A549 treated with AZD2906 at 1 μM for 4 hours (cell line): Measurements from ENCODE around the gene DVL2. TPM values are rescaled to one million over a fixed set of nuclear protein-coding genes. Genes with fewer than 3 reads are reported as not detected.

Experiments used
- total RNA-seq: library from RNA; stranded (reverse); fragments of 200-300 nt; extraction: Qiagen RNA extraction; gene quantifications from 5 replicates; pipeline ENCODE4 v1.2.3, GENCODE V29; 2022

Gene DVL2
- total RNA-seq = 37.1 to 47.6 TPM (median 44.8 TPM) in 5 replicates

DNA sequence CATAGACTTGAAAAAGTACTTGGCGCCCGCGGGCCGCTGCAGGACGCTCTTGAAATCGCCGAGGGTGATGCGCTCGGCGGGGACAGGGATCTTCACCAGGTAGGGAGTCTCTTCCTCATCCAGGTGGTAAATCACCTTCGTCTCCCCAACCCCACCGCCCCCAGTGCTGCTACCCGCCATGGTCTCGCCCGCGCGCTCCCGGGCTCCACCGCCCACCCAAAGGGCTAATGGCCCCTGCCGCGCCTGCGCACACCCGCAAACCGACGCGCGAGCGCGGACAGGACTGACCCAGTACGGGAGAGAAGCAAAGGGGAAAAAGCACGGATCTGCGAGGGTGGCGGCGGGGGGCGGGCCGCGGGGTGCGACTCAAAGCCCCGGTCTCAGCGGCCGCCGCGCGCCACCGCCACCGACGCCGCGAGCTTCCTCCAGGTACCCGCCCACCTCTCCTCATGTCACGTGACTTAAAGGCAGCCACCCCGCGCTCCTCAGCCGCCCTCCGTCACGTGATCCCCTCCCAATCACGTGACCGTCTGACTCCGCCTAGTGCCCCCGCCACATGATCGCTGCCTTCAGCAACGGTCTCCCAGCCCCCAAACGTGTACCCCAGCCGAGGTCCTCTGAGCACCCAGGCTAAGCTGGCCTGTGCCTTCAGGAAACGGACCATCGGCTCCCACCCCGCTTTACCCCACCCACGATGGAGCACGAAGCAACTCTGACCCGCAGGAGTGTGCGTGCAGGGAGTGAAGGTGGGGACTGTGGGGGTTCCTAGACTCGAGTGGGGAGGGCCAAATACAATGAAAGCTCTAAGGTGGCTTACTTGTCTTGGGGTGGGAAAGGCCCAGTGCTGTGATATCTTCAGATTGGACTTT is at the start of gene DVL2:
TSS of gene DVL2 (minus strand) at position 435 of the 869 bp plus-strand sequence. CDS start at position 180, 255 bp downstream.

DNA sequence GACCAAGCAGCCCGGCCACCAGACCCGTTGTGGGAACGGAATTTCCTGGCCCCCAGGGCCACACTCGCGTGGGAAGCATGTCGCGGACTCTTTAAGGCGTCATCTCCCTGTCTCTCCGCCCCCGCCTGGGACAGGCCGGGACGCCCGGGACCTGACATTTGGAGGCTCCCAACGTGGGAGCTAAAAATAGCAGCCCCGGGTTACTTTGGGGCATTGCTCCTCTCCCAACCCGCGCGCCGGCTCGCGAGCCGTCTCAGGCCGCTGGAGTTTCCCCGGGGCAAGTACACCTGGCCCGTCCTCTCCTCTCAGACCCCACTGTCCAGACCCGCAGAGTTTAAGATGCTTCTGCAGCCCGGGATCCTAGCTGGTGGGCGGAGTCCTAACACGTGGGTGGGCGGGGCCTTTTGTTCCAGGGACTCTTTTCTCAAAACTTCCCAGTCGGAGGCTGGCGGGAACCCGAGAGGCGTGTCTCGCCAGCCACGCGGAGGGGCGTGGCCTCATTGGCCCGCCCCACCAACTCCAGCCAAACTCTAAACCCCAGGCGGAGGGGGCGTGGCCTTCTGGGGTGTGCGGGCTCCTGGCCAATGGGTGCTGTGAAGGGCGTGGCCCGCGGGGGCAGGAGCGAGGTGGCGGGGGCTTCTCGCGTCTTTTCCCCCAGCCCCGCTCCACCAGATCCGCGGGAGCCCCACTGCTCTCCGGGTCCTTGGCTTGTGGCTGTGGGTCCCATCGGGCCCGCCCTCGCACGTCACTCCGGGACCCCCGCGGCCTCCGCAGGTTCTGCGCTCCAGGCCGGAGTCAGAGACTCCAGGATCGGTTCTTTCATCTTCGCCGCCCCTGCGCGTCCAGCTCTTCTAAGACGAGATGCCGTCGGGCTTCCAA is 47.0 kb upstream of the DVL2 start, which contains the start of gene SLC2A4:
TSS of gene SLC2A4 (plus strand) at position 645 of the 879 bp plus-strand sequence. CDS start at position 862, 217 bp downstream.

DNA sequence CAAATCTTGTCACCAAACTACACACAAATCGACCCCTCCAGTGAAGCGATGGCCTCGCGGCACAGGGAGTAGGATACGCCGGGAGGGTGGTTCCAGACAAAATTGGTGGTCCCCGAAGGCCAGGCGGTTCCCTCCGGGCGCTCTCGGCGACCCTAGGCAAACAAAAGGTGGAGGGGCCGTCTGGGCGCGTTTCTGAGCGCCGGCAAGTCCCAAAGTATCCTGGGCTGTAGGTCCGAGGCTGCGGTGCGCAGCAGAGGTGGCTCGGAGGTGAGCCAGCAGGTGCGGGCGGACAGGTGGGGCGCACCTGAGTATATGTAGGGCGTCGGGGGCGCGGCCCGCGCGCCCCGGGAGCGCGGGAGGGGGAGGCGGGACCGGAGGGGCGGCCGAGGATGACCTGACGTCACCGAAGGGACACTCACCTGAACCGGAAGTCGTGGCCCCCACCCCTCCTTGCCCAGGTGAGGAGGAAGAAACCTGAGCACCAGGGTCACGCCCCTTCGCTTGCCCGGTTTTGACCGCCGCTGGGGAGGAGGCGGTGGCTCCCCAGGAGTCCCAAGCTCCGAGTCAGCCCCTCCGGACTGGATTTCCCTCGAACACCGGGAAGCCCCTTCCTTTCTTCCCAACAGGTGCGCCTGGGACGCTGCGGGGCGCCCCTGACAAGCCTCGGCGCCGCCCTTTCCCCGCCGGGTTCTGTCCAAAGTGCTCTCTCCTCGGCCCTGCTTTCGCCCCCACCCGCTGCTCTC is 28.0 kb upstream of the DVL2 start, which contains the start of gene CLDN7:
TSS of gene CLDN7 (minus strand) at position 287 of the 743 bp plus-strand sequence. CDS start 435 bp downstream, outside the sequence.

DNA sequence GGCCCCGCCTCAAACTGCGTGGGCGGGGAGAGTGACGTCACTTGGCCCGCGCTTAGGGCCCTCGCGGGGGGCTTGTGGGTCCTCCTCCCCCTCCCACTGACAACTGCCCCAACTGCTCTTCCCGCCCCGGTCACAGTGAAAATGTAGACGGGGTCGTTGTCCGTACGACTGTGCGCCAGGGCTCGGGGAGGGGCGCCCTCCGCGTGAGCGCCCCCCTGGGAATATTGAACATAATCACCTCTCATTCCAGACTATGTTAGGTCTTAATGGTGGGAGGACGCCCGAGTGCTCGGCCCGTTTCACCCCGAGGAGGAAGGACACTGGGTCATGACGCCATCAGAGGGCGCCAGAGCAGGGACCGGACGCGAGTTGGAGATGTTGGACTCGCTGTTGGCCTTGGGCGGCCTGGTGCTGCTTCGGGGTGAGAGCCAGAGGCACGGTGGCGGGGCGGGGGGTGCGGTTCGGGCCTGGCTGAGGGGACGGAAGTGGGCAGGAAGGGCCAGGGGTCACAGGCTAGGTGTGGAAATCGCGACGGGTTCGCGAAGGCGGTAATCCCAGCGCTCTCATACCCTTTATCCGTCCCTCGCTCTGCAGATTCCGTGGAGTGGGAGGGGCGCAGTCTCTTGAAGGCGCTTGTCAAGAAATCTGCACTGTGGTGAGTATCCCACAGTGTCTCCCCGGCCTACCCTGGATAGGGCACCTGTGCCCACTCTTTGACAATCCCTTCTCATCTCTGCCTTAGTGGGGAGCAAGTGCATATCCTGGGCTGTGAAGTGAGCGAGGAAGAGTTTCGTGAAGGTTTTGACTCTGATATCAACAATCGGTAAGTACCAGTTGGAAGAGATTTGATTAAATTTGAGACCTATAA is 18.1 kb upstream of the DVL2 start, which contains the start of gene ELP5:
TSS of gene ELP5 (plus strand) at position 40 of the 868 bp plus-strand sequence. CDS start at position 376, 336 bp downstream.

DNA sequence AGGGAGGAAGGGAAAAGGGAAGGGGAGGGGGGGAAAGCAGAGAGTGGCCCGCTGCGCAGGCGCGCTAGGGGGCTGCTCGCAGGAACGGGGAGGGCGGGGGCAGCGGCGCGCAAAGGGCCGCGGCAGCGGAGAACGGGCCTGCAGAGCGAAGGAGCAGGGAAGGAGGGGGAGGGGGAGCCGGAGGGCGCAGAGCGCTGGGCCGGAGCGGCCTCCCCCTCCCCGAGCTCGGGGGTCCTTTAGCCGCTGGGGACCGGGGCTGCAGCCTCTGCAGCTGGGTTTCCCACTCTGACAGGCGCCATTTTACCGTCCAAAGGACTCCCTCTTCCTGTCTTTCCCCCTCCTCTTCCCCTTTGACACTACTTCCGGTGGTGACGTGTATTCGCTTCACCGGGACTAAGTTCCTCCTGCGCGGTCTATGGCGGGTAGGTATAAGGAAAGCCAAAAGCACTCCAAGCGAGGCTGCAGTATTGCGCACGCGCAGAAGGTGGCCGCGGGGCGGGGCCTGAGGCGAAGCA is 17.4 kb upstream of the DVL2 start, which contains the start of gene CTDNEP1:
TSS of gene CTDNEP1 (minus strand) at position 74 of the 515 bp plus-strand sequence. CDS start 438 bp downstream, outside the sequence.

DNA sequence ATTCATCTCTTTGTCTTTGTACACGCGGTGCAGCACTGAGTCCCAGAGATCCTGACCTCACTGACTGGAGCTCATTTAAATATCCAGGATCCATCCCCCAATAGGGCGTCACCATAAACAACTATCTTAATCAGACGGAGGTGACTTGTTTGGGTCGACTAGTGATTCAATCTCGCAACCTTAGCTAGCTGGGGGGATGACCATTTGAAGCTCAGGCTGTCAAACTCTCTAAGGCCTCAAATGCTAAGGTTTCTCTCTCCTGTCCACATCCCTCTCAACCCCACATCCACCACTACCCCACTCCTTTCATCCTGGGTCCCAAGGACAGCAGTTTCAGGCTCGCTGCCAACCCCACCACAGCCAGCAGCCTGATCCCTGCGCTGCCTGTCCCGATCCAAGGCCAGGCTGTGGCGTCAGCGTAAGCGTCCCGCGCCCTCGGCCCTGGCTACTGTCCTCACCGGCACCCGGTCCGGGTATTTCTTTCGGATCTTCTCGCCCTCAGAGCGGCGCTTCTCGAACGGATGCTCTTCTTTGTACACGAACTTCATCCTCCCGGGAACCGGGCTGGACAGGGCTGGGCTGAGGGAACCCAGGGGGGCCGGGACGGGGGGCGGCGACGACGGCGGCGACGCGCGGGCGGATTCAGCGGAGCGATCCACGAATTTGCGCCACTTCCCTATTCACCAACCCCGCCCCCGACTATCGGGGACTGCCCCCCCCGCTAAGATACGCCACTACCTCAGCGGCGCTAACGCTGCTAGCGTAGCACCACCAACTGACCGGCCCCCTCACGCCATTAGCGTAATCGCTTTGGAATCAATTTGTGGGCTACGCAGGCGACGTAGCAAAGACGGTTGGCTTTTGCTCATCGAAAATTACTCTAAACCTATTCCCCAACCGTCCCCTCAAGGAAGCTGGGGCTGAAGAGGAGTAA is 7.7 kb upstream of the DVL2 start, which contains the start of gene GABARAP:
TSS of gene GABARAP (minus strand) at position 667 of the 934 bp plus-strand sequence. CDS start at position 548, 119 bp downstream.

DNA sequence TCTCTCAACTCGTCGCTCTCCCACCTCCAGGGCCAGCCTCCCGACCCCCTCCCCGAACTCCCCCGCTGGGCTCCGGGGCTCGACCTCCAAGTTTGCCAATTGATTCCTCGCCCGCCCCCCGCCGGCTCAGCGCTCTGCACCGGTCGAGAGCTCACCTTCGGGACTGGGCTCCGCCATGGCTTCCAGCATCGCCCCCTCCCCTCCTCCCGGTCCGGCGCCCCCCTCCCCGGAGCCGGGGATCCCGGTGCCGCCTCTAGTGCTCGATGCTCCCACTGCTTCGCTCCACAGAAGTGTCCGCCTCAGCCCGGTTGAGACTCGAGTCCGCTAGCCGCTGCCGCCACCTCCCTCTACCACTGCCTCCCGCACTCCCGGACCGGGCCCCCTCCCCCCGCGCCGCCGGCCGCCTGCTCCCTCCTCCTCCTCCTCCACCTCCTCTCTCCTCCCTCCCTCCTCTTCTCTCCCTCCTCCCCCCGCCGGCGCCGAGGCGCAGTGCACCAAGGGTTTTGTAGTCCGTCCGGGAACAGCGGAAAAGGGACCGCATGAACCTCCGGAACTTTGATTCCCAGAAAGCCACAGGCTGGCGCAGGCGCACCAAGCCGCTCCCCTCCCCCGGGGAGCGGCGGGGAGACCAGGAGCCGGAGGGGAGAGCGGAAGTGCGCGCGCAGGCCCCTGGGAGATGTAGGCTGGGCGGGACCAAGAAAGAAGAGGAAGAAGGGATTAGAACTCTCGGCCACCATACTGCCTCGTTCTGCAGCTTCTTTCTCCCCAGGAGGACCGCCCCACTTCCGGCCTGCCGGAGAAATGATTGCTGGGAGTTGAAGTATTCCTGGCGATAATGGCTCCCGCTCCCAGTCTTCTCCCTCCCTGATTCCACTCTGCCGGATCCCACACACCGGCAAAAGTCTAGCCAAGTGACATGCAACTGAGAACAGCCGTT is 5.0 kb upstream of the DVL2 start, which contains the start of gene PHF23:
TSS of gene PHF23 (minus strand) at position 367 of the 937 bp plus-strand sequence. CDS start at position 189, 178 bp downstream.

DNA sequence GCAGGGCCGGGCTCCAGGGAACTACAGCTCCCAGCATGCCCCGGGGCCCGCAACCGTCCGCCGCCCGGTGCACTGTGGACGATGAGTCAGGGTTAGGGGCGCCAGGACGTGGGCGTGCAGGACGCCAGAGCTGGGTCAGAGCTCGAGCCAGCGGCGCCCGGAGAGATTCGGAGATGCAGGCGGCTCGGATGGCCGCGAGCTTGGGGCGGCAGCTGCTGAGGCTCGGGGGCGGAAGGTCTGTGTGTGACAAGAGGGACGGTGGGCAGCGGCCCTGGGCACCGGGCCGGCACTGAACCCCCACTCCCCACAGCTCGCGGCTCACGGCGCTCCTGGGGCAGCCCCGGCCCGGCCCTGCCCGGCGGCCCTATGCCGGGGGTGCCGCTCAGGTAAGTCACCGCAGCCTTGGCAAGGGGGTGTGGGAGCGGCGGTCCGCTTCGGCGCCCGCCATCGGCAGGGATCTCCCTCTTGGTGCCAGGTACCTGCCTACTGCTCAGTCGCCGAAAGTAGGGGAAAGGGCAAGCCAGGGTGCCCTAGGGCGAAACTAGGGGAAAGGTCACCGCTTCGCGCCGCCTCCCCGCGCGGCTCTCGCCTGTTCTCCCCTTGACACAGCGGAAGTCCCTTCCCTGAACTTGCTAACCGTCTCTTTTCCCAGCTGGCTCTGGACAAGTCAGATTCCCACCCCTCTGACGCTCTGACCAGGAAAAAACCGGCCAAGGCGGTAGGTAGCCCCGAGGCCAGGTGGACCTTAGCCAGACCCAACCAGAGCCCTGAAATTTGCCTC is 14.3 kb downstream of the DVL2 start, which contains the start of the genes ACADVL and DLG4:
TSS of gene ACADVL (plus strand) at position 127 of the 781 bp plus-strand sequence. CDS start at position 174, 47 bp downstream.
TSS of gene DLG4 (minus strand) at position 25 of the 781 bp plus-strand sequence.

DNA sequence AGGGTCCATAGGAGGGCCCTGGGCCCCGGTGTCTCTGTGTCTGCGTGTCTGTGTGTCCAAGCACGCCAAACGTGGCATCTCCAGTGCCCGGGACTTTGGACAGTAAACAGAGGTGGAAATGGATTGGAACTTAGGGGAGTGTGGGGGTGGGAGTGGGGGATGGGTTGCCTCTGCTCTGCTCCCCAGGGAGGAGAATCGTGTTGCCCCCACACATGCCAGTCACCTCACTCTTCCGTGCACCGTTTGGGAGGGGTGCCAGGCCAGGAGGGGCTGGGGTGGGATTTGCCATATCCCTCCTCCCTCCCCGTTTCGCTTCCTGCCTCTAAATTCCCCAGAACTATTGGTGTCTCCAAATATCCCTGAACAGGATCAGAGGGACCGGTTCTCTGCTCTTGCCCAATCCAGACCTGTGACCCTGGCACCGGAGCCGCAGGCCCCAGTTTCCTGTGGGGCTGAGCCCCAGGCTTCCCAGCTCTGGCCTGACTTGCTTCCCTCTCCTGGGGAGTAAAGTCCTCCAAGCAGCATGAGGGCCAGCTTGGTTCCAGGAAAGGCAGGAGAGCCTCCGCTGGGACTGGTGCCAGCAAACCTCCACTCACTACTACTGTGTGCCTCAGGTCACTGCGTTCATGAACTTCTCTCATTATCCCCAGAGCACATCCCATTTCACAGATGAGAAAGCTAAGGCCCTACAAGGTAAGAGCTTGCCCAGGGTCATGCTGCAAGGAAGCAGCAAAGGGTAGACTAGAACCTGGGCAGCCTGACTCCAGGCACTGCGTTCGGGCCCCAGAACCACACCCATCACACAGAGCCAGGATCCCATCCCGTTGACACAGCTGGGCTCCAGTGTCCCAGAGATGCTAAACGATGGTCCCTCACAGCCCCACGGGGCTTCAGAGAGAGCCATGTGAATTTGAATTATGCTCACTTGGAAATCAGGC is 54.7 kb downstream of the DVL2 start, which contains the start of gene ASGR1:
TSS of gene ASGR1 (minus strand) at position 54 of the 938 bp plus-strand sequence. CDS start 807 bp downstream, outside the sequence.

Other genes with a start within 250 kb of the DVL2 start
- gene ALOX12, start 238.5 kb downstream of the DVL2 start, total RNA-seq = not detected in 5 replicates
- gene RNASEK, start 221.9 kb downstream of the DVL2 start, total RNA-seq = 417 to 502 TPM (median 450 TPM) in 5 replicates
- gene BCL6B, start 211.5 kb downstream of the DVL2 start, total RNA-seq = not detected in 5 replicates
- 7.0 to 9.5 TPM (median 8.4 TPM) in 5 replicates for gene SLC16A13, start 198.5 kb downstream of the DVL2 start, total RNA-seq
- gene SLC16A11, start 190.4 kb downstream of the DVL2 start, total RNA-seq = not detected in 5 replicates
- gene CLEC10A, start 154.3 kb downstream of the DVL2 start, total RNA-seq = not detected in 5 replicates
- 0.07 to 0.12 TPM in 2 of 5 replicates, not detected in the others for gene ASGR2, start 119.7 kb downstream of the DVL2 start, total RNA-seq
- gene ASGR1, start 55.1 kb downstream of the DVL2 start, total RNA-seq = 0.82 to 1.4 TPM (median 1.2 TPM) in 5 replicates
- gene DLG4, start 14.7 kb downstream of the DVL2 start, total RNA-seq = 5.4 to 7.5 TPM (median 5.8 TPM) in 5 replicates
- gene ACADVL, start 14.6 kb downstream of the DVL2 start, total RNA-seq = 286 to 433 TPM (median 402 TPM) in 5 replicates
- 86.1 to 108 TPM (median 99.5 TPM) in 5 replicates for gene PHF23, start 4.9 kb upstream of the DVL2 start, total RNA-seq
- gene GABARAP, start 7.9 kb upstream of the DVL2 start, total RNA-seq = 643 to 763 TPM (median 704 TPM) in 5 replicates
- gene CTDNEP1, start 17.2 kb upstream of the DVL2 start, total RNA-seq = 208 to 254 TPM (median 236 TPM) in 5 replicates
- gene ELP5, start 17.7 kb upstream of the DVL2 start, total RNA-seq = 131 to 160 TPM (median 140 TPM) in 5 replicates
- gene CLDN7, start 28.0 kb upstream of the DVL2 start, total RNA-seq = 2.2 to 3.2 TPM (median 2.9 TPM) in 5 replicates
- 0.35 to 0.67 TPM (median 0.63 TPM) in 5 replicates for gene SLC2A4, start 47.2 kb upstream of the DVL2 start, total RNA-seq
- gene YBX2, start 60.1 kb upstream of the DVL2 start, total RNA-seq = 0.37 to 0.68 TPM (median 0.53 TPM) in 5 replicates
- gene EIF5A, start 73.1 kb upstream of the DVL2 start, total RNA-seq = 1,603 to 1,771 TPM (median 1,695 TPM) in 5 replicates
- gene GPS2, start 80.8 kb upstream of the DVL2 start, total RNA-seq = 81.4 to 100 TPM (median 97.9 TPM) in 5 replicates
- gene NEURL4, start 94.8 kb upstream of the DVL2 start, total RNA-seq = 23.0 to 36.7 TPM (median 28.7 TPM) in 5 replicates
- gene ACAP1, start 102.0 kb upstream of the DVL2 start, total RNA-seq = 2.4 to 5.7 TPM (median 4.0 TPM) in 5 replicates
- 11.3 to 13.7 TPM (median 12.5 TPM) in 5 replicates for gene KCTD11, start 117.6 kb upstream of the DVL2 start, total RNA-seq
- gene TMEM95, start 120.6 kb upstream of the DVL2 start, total RNA-seq = not detected in 5 replicates
- gene TNK1, start 146.6 kb upstream of the DVL2 start, total RNA-seq = 1.3 to 1.6 TPM (median 1.5 TPM) in 5 replicates
- 38.6 to 48.9 TPM (median 44.7 TPM) in 5 replicates for gene PLSCR3, start 160.0 kb upstream of the DVL2 start, total RNA-seq
- gene TMEM256, start 169.6 kb upstream of the DVL2 start, total RNA-seq = 180 to 224 TPM (median 215 TPM) in 5 replicates
- 13.3 to 17.6 TPM (median 17.1 TPM) in 5 replicates for gene NLGN2, start 173.3 kb upstream of the DVL2 start, total RNA-seq
- gene SPEM1, start 185.8 kb upstream of the DVL2 start, total RNA-seq = 0.06 to 0.13 TPM in 2 of 5 replicates, not detected in the others
- gene SPEM2, start 191.1 kb upstream of the DVL2 start, total RNA-seq = 0.03 to 0.07 TPM (median 0.06 TPM) in 3 of 5 replicates, not detected in the others
- 0.02 to 0.03 TPM (median 0.02 TPM) in 3 of 5 replicates, not detected in the others for gene SPEM3, start 194.3 kb upstream of the DVL2 start, total RNA-seq
- 10.8 to 13.9 TPM (median 13.3 TPM) in 5 replicates for gene TMEM102, start 200.9 kb upstream of the DVL2 start, total RNA-seq
- gene FGF11, start 205.0 kb upstream of the DVL2 start, total RNA-seq = 0.76 to 1.2 TPM (median 0.85 TPM) in 5 replicates
- 8.0 to 11.6 TPM (median 10.2 TPM) in 5 replicates for gene CHRNB1, start 210.5 kb upstream of the DVL2 start, total RNA-seq
- 21.0 to 25.5 TPM (median 24.1 TPM) in 5 replicates for gene ZBTB4, start 245.1 kb upstream of the DVL2 start, total RNA-seq
- not detected in 5 replicates for gene SLC35G6, start 246.9 kb upstream of the DVL2 start, total RNA-seq
- 72.5 to 86.2 TPM (median 79.8 TPM) in 5 replicates for gene POLR2A, start 249.8 kb upstream of the DVL2 start, total RNA-seq